ENCODE data around the gene OR7G2. TPM values are rescaled to one million over a fixed set of nuclear protein-coding genes. Genes with fewer than 3 reads are reported as not detected.
A peak's percentile ranks its signal among the peaks of the same experiment; 100 is the strongest.

The OR7G2 gene
- total RNA-seq (not detected in 2 replicates), polyA plus RNA-seq (not detected in 2 replicates), polyA minus RNA-seq (not detected in 2 replicates)
- not detected for total RNA-seq (2013)

GRCh38 chr19:9107375-9107774 is at the start of gene OR7G2:
Gene OR7G2, minus strand, starts transcription at chr19:9107475. Its CDS starts 4,232 bp downstream, at chr19:9103243.
- Mint-ChIP-seq H3K4me3 (no peak within 1 kb of the TSS), H3K27ac (no peak within 1 kb of the TSS), H3K4me1 (no peaks in the 10 kb centered on the region), H3K9me3 (ENCODE audit: insufficient read depth) (no peaks in the 10 kb centered on the region), H3K27me3 (peaks cover 26% of the 10 kb centered on the region)
- no peak for ATAC-seq (ENCODE audit: low read depth)
- H4K20me1 ChIP-seq (ENCODE audit: control insufficient read depth, insufficient read depth, low read length, poor library complexity, severe bottlenecking): no peaks in the 10 kb centered on the region
- no peak for DNase-seq
- H3K4me1 ChIP-seq (ENCODE audit: control insufficient read depth in 2 of 2, insufficient read depth in 2 of 2, low read length in 2 of 2): no peaks in the 10 kb centered on the region
- H3K27me3 ChIP-seq (replicated peaks in 1 of 4; ENCODE audit: control extremely low read depth in 1 of 4, control insufficient read depth in 3 of 4, insufficient read depth in 4 of 4, low read length in 3 of 4): no peaks in the 10 kb centered on the region
- no peaks in the 10 kb centered on the region for H3K36me3 ChIP-seq (replicated peaks in 1 of 2; ENCODE audit: control extremely low read depth in 1 of 2, control insufficient read depth in 1 of 2, extremely low read depth in 1 of 2, insufficient read depth in 2 of 2, low read length in 1 of 2)
- H3K4me2 ChIP-seq (replicated peaks; ENCODE audit: low read depth, low read length, poor library complexity, severe bottlenecking): no peak within 1 kb of the TSS
- no peak within 1 kb of the TSS for H2AFZ ChIP-seq (ENCODE audit: insufficient read depth, low read depth, low read length, poor library complexity, severe bottlenecking)
- TF ChIP-seq CTCF (IDR thresholded peaks at IDR 0.05): no peak
- TF ChIP-seq EZH2 (IDR thresholded peaks at IDR 0.05; ENCODE audit: borderline replicate concordance, insufficient read depth, low read depth, low read length, poor library complexity, severe bottlenecking): no peak
- ChIA-PET CTCF (interaction anchor here (0.7 kb wide), 1 partner anchor 11 kb away, joined by 3 read pairs; no protein-coding TSS in a partner anchor), POLR2A (no interaction called here)
- intact Hi-C loops (cut with micrococcal nuclease): no loop called here
- 75% methylated on average over 1 of the region's 8 CpGs for WGBS (ENCODE audit: insufficient coverage)
- no peak within 1 kb of the TSS for H3K27ac ChIP-seq (ENCODE audit: low read length in 2 of 2)
- no peak within 1 kb of the TSS for H3K4me3 ChIP-seq (ENCODE audit: control extremely low read depth in 1 of 5, extremely low read depth in 1 of 5, insufficient read depth in 1 of 5, low read depth in 2 of 5, low read length in 4 of 5)
- H3K9ac ChIP-seq (ENCODE audit: low read length): no peak within 1 kb of the TSS
- H3K9me3 ChIP-seq (ENCODE audit: control extremely low read depth in 1 of 3, control insufficient read depth in 2 of 3, insufficient read depth in 1 of 3, low read length in 2 of 3): peaks cover 0 to 4% (median 0%) of the 10 kb centered on the region in 3 donors
- H3K79me2 ChIP-seq (ENCODE audit: control insufficient read depth, insufficient read depth, low read length): no peaks in the 10 kb centered on the region

DNA sequence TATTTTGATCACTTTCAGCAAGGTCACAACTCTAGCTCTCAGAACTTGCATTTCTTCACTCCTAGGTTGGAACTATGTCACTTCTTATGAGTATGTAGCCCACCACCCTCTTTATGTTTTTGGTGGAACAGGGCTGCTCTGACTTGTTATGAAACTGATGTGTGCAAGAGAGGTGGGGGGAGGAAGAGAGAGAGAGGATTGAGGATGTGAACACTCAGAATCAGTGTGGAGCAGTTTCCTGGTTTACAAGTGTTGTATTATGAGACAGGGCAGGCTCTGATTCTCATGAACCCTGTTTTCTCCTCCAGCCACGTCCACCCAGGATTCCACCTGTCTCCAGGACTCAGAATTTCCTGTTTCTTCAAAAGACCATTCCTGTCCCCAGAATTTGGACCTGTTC is 49.0 kb upstream of the OR7G2 start:
- H3K27me3 Mint-ChIP-seq: no peaks in the 10 kb centered on the region
- peak overlapping the region; percentile 84 for H3K27ac Mint-ChIP-seq
- Histone ChIP-seq H3K9ac (ENCODE audit: low read length) (peak overlapping the region; percentile 36), H3K27ac (ENCODE audit: low read length in 2 of 2) (peak overlapping the region; percentile 51 to 72), H3K36me3 (replicated peaks in 1 of 2; ENCODE audit: control extremely low read depth in 1 of 2, control insufficient read depth in 1 of 2, extremely low read depth in 1 of 2, insufficient read depth in 2 of 2, low read length in 1 of 2) (peaks cover 4 to 57% of the 10 kb centered on the region in 2 experiments), H3K4me2 (replicated peaks; ENCODE audit: low read depth, low read length, poor library complexity, severe bottlenecking) (peak overlapping the region; percentile 61), H4K20me1 (ENCODE audit: control insufficient read depth, insufficient read depth, low read length, poor library complexity, severe bottlenecking) (peaks cover 17% of the 10 kb centered on the region), H3K79me2 (ENCODE audit: control insufficient read depth, insufficient read depth, low read length) (peaks cover 84% of the 10 kb centered on the region), H3K4me3 (ENCODE audit: control extremely low read depth in 1 of 5, extremely low read depth in 1 of 5, insufficient read depth in 1 of 5, low read depth in 2 of 5, low read length in 4 of 5) (peak overlapping the region in 3 of 5 experiments; percentile 5 to 35 (median 11)), H2AFZ (ENCODE audit: insufficient read depth, low read depth, low read length, poor library complexity, severe bottlenecking) (no peak overlapping the region), H3K27me3 (replicated peaks in 1 of 4; ENCODE audit: control extremely low read depth in 1 of 4, control insufficient read depth in 3 of 4, insufficient read depth in 4 of 4, low read length in 3 of 4) (no peaks in the 10 kb centered on the region), H3K9me3 (ENCODE audit: control extremely low read depth in 1 of 3, control insufficient read depth in 2 of 3, insufficient read depth in 1 of 3, low read length in 2 of 3) (peaks cover 2 to 43% (median 11%) of the 10 kb centered on the region in 3 donors), H3K4me1 (ENCODE audit: control insufficient read depth in 2 of 2, insufficient read depth in 2 of 2, low read length in 2 of 2) (peaks cover 27 to 29% of the 10 kb centered on the region in 2 donors)
- ATAC-seq (ENCODE audit: low read depth): no peak
- peaks cover 1% of the 10 kb centered on the region for H3K9me3 Mint-ChIP-seq (ENCODE audit: insufficient read depth)
- POLR2A ChIA-PET: no interaction called here
- peak overlapping the region; percentile 64 for H3K4me3 Mint-ChIP-seq
- peaks cover 46% of the 10 kb centered on the region for H3K4me1 Mint-ChIP-seq
- no peak for DNase-seq
- intact Hi-C loops (cut with micrococcal nuclease): no loop called here
- TF ChIP-seq CTCF (IDR thresholded peaks at IDR 0.05): no peak
- no peak for TF ChIP-seq EZH2 (IDR thresholded peaks at IDR 0.05; ENCODE audit: borderline replicate concordance, insufficient read depth, low read depth, low read length, poor library complexity, severe bottlenecking)
- 14% methylated on average over 1 of the region's 1 CpG for WGBS (ENCODE audit: insufficient coverage)
- CTCF ChIA-PET: no interaction called here
